HCT116 (cell line): ENCODE measurements around the gene SYNPR. TPM values are rescaled to one million over a fixed set of nuclear protein-coding genes. Genes with fewer than 3 reads are reported as not detected.
"Not testable (repeated sequence)": the region's sequence is repeated elsewhere in the genome, so short reads cannot be mapped to it uniquely, and the experiment has no call there.

ENCODE experiments used
- ATAC-seq: fragments of 200-7000 bp; cut with Tn5 transposase; 2 replicates; pipeline ENCODE4 v1.9.1; 2020; ENCODE audit warnings: mild to moderate bottlenecking, moderate library complexity
- BruUV-seq: library from RNA; stranded (reverse); fragments of 400-500 nt; replicated peaks from 2 replicates; lab custom pipeline; 2021; lab: Mats Ljungman, UMichigan
- CTCF ChIA-PET: fragments of 300-600 bp; sonication (Branson Sonifier 250); formaldehyde crosslinking; loops from one replicate; lab custom pipeline; 2021; ENCODE audit warnings: antibody characterized with exemption; lab: Charles Lee
- POLR2A ChIA-PET: fragments of 300-600, 350-600 bp; sonication (Branson Sonifier 250); formaldehyde crosslinking; loops from one replicate; lab custom pipeline; 2021; ENCODE audit warnings: antibody characterized with exemption; lab: Charles Lee
- RAD21 ChIA-PET, 2 experiments: fragments of 300-600 bp; sonication (Branson Sonifier 250); formaldehyde crosslinking; loops; one replicate each; lab custom pipeline; 2023; ENCODE audit warnings: low total read pairs in 2 of 2; ENCODE audit not compliant: uncharacterized antibody in 2 of 2, unreplicated experiment in 2 of 2, low non-redundant PET in 1 of 2; lab: Charles Lee
- DNase-seq: peaks from one replicate; pipeline ENCODE4 v3.0.0-alpha.2; 2010; ENCODE audit warnings: low read depth, low spot score
- H2AFZ ChIP-seq: fragments of 200-600 bp; shearing (Covaris generic), sonication (generic); 2 replicates; pipeline ENCODE4 v1.6.1; 2017; ENCODE audit warnings: low read depth, mixed run types, mixed read lengths, antibody characterized with exemption, low read length; ENCODE audit not compliant: poor library complexity, severe bottlenecking
- H3K27ac ChIP-seq: 2 replicates; pipeline ENCODE4 v1.5.1; 2012; ENCODE audit warnings: low read depth, low read length
- H3K27me3 ChIP-seq: fragments of 200-600 bp; sonication (generic); 2 replicates; pipeline ENCODE4 v1.6.1; 2016; ENCODE audit warnings: mixed run types, low read length, mixed read lengths; ENCODE audit not compliant: insufficient read depth
- H3K36me3 ChIP-seq, 2 experiments: fragments of 200-500 bp in 1 of 2; fragments of 200-600 bp in 1 of 2; sonication (Bioruptor generic) in 1 of 2; sonication (generic) in 1 of 2; 2 replicates each; pipeline versions ENCODE4 v1.5.1 to v1.6.1; 2014 to 2016; ENCODE audit warnings: low read length in 2 of 2, inconsistent platforms in 1 of 2, mixed read lengths in 1 of 2, mixed run types in 1 of 2; ENCODE audit not compliant: insufficient read depth in 2 of 2, control insufficient read depth in 1 of 2
- H3K4me1 ChIP-seq, 2 experiments: fragments of 200-600 bp in 1 of 2; sonication (generic) in 1 of 2; 2 replicates each; pipeline versions ENCODE4 v1.5.1 to v1.6.1; 2012 to 2017; ENCODE audit warnings: low read length in 2 of 2, inconsistent platforms in 1 of 2, mild to moderate bottlenecking in 1 of 2, mixed read lengths in 1 of 2, mixed run types in 1 of 2, moderate library complexity in 1 of 2; ENCODE audit not compliant: insufficient read depth in 2 of 2, control insufficient read depth in 1 of 2
- H3K4me2 ChIP-seq: fragments of 200-600 bp; sonication (generic); 2 replicates; pipeline ENCODE4 v1.6.1; 2017; ENCODE audit warnings: mixed run types, low read length, mixed read lengths
- H3K4me3 ChIP-seq, 2 experiments: fragments of 200-600 bp in 1 of 2; sonication (generic) in 1 of 2; replicated peaks in 1 of 2; 2 replicates each; pipeline ENCODE4 v1.5.1; 2011 to 2016; ENCODE audit warnings: low read length in 2 of 2, control low read depth in 1 of 2, low read depth in 1 of 2, mild to moderate bottlenecking in 1 of 2, mixed read lengths in 1 of 2, mixed run types in 1 of 2
- H3K79me2 ChIP-seq: fragments of 200-600 bp; sonication (generic); 2 replicates; pipeline ENCODE4 v1.6.1; 2017; ENCODE audit warnings: mild to moderate bottlenecking, mixed run types, low read length, moderate library complexity, mixed read lengths; ENCODE audit not compliant: insufficient read depth
- H3K9ac ChIP-seq: fragments of 200-600 bp; sonication (generic); 2 replicates; pipeline ENCODE4 v1.6.1; 2016; ENCODE audit warnings: low read length, mixed read lengths
- H3K9me2 ChIP-seq: fragments of 200-600 bp; sonication (generic), shearing (Covaris generic); 2 replicates; pipeline ENCODE4 v1.6.1; 2017; ENCODE audit warnings: mixed run types, mild to moderate bottlenecking, moderate library complexity; ENCODE audit not compliant: insufficient read depth
- H3K9me3 ChIP-seq, 2 experiments: fragments of 200-500 bp in 1 of 2; fragments of 200-600 bp in 1 of 2; sonication (Bioruptor generic) in 1 of 2; sonication (generic) in 1 of 2; 2 replicates each; pipeline ENCODE4 v1.6.1; 2014 to 2017; ENCODE audit warnings: low read length in 2 of 2, mixed read lengths in 2 of 2, inconsistent platforms in 1 of 2, low read depth in 1 of 2, mild to moderate bottlenecking in 1 of 2, mixed run types in 1 of 2, moderate library complexity in 1 of 2; ENCODE audit not compliant: control insufficient read depth in 1 of 2, insufficient read depth in 1 of 2
- H4K20me1 ChIP-seq: fragments of 200-600 bp; sonication (generic), shearing (Covaris generic); 2 replicates; pipeline ENCODE4 v1.6.1; 2017; ENCODE audit warnings: mixed run types, mild to moderate bottlenecking, moderate library complexity; ENCODE audit not compliant: insufficient read depth
- CBX3 ChIP-seq: IDR thresholded peaks from 2 replicates; pipeline ENCODE4 v1.6.1; 2012; ENCODE audit warnings: low read depth
- CEBPB ChIP-seq: IDR thresholded peaks from 2 replicates; pipeline ENCODE4 v1.6.1; 2012; ENCODE audit warnings: low read depth
- EGR1 ChIP-seq: IDR thresholded peaks from 2 replicates; pipeline ENCODE4 v1.6.1; 2012; ENCODE audit warnings: low read depth
- EZH2phosphoT487 ChIP-seq: fragments of 200-600 bp; IDR thresholded peaks from 2 replicates; pipeline ENCODE4 v1.6.1; 2018; ENCODE audit warnings: antibody characterized with exemption, borderline replicate concordance
- JUND ChIP-seq: IDR thresholded peaks from 2 replicates; pipeline ENCODE4 v1.6.1; 2012
- POLR2AphosphoS5 ChIP-seq: IDR thresholded peaks from 2 replicates; pipeline ENCODE4 v1.6.1; 2011; ENCODE audit warnings: mild to moderate bottlenecking, low read depth, low read length, moderate library complexity
- RAD21 ChIP-seq: IDR thresholded peaks from 2 replicates; pipeline ENCODE4 v1.6.1; 2012; ENCODE audit warnings: low read depth, mild to moderate bottlenecking
- SIN3A ChIP-seq: IDR thresholded peaks from 2 replicates; pipeline ENCODE4 v1.6.1; 2012; ENCODE audit warnings: low read depth
- SRF ChIP-seq: IDR thresholded peaks from 2 replicates; pipeline ENCODE4 v1.6.1; 2012; ENCODE audit warnings: low read depth
- TCF7L2 ChIP-seq: IDR thresholded peaks from 2 replicates; pipeline ENCODE4 v1.7.0; 2011; ENCODE audit warnings: borderline replicate concordance, inconsistent platforms; ENCODE audit not compliant: insufficient read depth, insufficient read length; ENCODE audit errors: extremely low read depth
- YY1 ChIP-seq: IDR thresholded peaks from 2 replicates; pipeline ENCODE4 v1.6.1; 2011; ENCODE audit warnings: low read length, low read depth, moderate library complexity, mild to moderate bottlenecking; ENCODE audit not compliant: insufficient replicate concordance; ENCODE audit errors: extremely low read depth
- ZFX ChIP-seq: fragments of 450-650 bp; IDR thresholded peaks from 2 replicates; pipeline ENCODE4 v1.6.1; 2017
- ZNF274 ChIP-seq: fragments of 200-500 bp; sonication (Bioruptor generic); IDR thresholded peaks from 2 replicates; pipeline ENCODE4 v1.6.1; 2014; ENCODE audit warnings: mild to moderate bottlenecking, low read depth, low read length, inconsistent platforms
- intact Hi-C: fragments of 100-400 bp; cut with micrococcal nuclease; formaldehyde crosslinking; loops from 2 replicates; pipeline ENCODE4 v1.10.0; 2022
- total RNA-seq: library from RNA; stranded (reverse); gene quantifications from one replicate; pipeline ENCODE4 v1.2.1, GENCODE V29; 2021; ENCODE audit not compliant: unreplicated experiment
- TF ChIP-seq, protein P1 (sequence below): IDR thresholded peaks from 2 replicates; pipeline ENCODE4 v1.6.1; 2011; ENCODE audit warnings: mild to moderate bottlenecking, low read length, moderate library complexity; ENCODE audit not compliant: insufficient replicate concordance; ENCODE audit errors: extremely low read depth
- TF ChIP-seq, protein P2 (sequence below), 3 experiments: fragments of 200-600 bp in 1 of 3; sonication (generic) in 1 of 3; IDR thresholded peaks in 2 of 3; conservative IDR thresholded peaks in 1 of 3; 2 replicates each; pipeline ENCODE4 v1.5.1; 2012 to 2017; ENCODE audit warnings: low read depth in 2 of 3, low read length in 2 of 3, antibody characterized with exemption in 1 of 3, borderline replicate concordance in 1 of 3, control low read depth in 1 of 3, mild to moderate bottlenecking in 1 of 3, mixed read lengths in 1 of 3, mixed run types in 1 of 3, moderate library complexity in 1 of 3; ENCODE audit not compliant: insufficient read depth in 1 of 3
- TF ChIP-seq, protein P3 (sequence below): IDR thresholded peaks from 2 replicates; pipeline ENCODE4 v1.6.1; 2012
- TF ChIP-seq, protein P4 (sequence below): IDR thresholded peaks from 2 replicates; pipeline ENCODE4 v1.6.1; 2012

The SYNPR gene
- total RNA-seq, 1 experiment from 2014 or later, result not detected

DNA sequence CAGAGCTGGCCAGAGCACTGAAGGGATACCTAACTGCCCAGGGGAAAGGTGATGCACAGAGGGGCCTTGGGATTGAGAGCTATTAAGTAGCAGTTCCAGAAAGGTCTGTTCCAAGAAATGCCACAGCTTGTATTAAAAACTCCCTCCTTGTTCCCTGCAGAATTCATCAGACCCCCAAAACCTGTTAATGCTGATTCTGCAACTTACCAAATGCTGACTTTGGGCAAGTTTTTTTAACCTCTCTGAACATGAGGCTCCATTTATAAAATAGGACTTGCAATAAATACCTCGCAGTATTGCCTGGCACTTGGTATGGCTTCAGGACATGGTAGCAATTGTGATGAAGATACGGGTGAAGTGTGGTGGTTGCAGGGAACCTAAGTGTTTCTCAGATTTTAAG lies 30.1 kb upstream of the SYNPR start (continued):
- TF ChIP-seq EGR1, result no peak

DNA sequence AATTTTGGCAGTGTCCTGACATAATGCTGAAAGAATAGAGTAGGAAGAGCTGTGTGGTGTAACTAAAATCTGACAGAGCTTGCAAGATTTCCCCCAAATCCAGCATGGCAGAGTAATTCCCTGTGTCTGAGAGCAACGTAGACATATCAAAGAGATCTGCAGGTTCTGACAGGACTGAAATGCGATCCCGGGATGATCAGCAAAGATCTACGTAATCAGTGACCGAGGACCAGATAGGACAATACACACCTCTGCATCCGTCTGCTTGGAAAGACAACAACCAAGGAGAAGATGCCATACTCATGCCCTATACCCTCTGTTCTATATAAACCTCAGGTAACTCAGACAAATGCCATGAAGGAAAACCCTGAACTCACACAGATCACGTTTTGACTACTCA lies 26.6 kb upstream of the SYNPR start:
- ChIA-PET CTCF (no interaction called here), POLR2A (no interaction called here), RAD21 (no interaction called here)
- Histone ChIP-seq H2AFZ (no peak overlapping the region), H3K4me2 (no peak overlapping the region), H3K4me1 (no peaks in the 10 kb centered on the region), H3K9me3 (no peaks in the 10 kb centered on the region), H3K4me3 (no peak overlapping the region), H3K9me2 (no peaks in the 10 kb centered on the region), H4K20me1 (no peaks in the 10 kb centered on the region), H3K27me3 (no peaks in the 10 kb centered on the region; the same call in 1 of the 2 replicates), H3K79me2 (no peaks in the 10 kb centered on the region), H3K27ac (no peak overlapping the region), H3K9ac (no peak overlapping the region), H3K36me3 (no peaks in the 10 kb centered on the region)
- intact Hi-C loops, result no loop called here
- TF ChIP-seq CEBPB (no peak), SIN3A (no peak), ZNF274 (no peak), RAD21 (no peak), YY1 (no peak), POLR2AphosphoS5 (no peak), EZH2phosphoT487 (no peak), CBX3 (no peak), TCF7L2 (no peak), ZFX (no peak), SRF (no peak), JUND (no peak)
- TF ChIP-seq, protein P1, sequence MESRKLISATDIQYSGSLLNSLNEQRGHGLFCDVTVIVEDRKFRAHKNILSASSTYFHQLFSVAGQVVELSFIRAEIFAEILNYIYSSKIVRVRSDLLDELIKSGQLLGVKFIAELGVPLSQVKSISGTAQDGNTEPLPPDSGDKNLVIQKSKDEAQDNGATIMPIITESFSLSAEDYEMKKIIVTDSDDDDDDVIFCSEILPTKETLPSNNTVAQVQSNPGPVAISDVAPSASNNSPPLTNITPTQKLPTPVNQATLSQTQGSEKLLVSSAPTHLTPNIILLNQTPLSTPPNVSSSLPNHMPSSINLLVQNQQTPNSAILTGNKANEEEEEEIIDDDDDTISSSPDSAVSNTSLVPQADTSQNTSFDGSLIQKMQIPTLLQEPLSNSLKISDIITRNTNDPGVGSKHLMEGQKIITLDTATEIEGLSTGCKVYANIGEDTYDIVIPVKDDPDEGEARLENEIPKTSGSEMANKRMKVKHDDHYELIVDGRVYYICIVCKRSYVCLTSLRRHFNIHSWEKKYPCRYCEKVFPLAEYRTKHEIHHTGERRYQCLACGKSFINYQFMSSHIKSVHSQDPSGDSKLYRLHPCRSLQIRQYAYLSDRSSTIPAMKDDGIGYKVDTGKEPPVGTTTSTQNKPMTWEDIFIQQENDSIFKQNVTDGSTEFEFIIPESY, result no peak
- TF ChIP-seq, protein P2, sequence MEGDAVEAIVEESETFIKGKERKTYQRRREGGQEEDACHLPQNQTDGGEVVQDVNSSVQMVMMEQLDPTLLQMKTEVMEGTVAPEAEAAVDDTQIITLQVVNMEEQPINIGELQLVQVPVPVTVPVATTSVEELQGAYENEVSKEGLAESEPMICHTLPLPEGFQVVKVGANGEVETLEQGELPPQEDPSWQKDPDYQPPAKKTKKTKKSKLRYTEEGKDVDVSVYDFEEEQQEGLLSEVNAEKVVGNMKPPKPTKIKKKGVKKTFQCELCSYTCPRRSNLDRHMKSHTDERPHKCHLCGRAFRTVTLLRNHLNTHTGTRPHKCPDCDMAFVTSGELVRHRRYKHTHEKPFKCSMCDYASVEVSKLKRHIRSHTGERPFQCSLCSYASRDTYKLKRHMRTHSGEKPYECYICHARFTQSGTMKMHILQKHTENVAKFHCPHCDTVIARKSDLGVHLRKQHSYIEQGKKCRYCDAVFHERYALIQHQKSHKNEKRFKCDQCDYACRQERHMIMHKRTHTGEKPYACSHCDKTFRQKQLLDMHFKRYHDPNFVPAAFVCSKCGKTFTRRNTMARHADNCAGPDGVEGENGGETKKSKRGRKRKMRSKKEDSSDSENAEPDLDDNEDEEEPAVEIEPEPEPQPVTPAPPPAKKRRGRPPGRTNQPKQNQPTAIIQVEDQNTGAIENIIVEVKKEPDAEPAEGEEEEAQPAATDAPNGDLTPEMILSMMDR (IDR thresholded peaks at IDR 0.05 in 2 of 3, conservative IDR thresholded peaks at IDR 0.05 in 1 of 3; ENCODE audit: borderline replicate concordance in 1 of 3, insufficient read depth in 1 of 3, low read depth in 2 of 3, low read length in 2 of 3), result no peak
- TF ChIP-seq, protein P3, sequence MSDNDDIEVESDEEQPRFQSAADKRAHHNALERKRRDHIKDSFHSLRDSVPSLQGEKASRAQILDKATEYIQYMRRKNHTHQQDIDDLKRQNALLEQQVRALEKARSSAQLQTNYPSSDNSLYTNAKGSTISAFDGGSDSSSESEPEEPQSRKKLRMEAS, result no peak
- TF ChIP-seq, protein P4, sequence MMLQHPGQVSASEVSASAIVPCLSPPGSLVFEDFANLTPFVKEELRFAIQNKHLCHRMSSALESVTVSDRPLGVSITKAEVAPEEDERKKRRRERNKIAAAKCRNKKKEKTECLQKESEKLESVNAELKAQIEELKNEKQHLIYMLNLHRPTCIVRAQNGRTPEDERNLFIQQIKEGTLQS, result no peak
- ATAC-seq (no peak), DNase-seq (no peak)
- no TSS peak for BruUV-seq

DNA sequence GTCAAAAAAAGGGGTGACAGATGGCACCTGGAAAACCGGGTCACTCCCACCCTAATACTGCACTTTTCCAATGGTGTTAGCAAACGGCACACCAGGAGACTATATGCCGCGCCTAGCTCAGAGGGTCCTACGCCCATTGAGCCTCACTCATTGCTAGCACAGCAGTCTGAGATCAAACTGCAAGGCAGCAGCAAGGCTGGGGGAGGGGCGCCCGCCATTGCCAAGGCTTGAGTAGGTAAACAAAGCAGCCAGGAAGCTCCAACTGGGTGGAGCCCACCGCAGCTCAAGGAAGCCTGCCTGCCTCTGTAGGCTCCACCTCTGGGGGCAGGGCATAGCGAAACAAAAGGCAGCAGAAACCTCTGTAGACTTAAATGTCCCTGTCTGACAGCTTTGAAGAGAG lies 22.3 kb upstream of the SYNPR start:
- H3K9ac ChIP-seq, H3K27me3 ChIP-seq, BruUV-seq, intact Hi-C loops, H3K4me2 ChIP-seq, H3K36me3 ChIP-seq, CTCF ChIA-PET, H4K20me1 ChIP-seq, H2AFZ ChIP-seq, H3K9me3 ChIP-seq, POLR2A ChIA-PET, H3K4me3 ChIP-seq, H3K4me1 ChIP-seq, H3K9me2 ChIP-seq, RAD21 ChIA-PET, ATAC-seq, H3K79me2 ChIP-seq, DNase-seq, H3K27ac ChIP-seq: not testable (repeated sequence)
